ENCODE data around the gene PCF11. TPM values are rescaled to one million over a fixed set of nuclear protein-coding genes. Genes with fewer than 3 reads are reported as not detected.

PCF11 gene
- polyA plus RNA-seq, 2 of the 4 experiments (the other 2 are of a cell fraction): 24.7 to 42.3 TPM

GRCh38 chr11:83194281-83195142 is 37.6 kb downstream of the PCF11 start:
- POLR2A ChIA-PET: interaction anchor here (2.1 kb wide), 1 partner anchor 38 kb away, joined by 8 read pairs; the partner anchor contains the start of gene PCF11
- FAIRE-seq (no peak), ATAC-seq (peak; percentile 70 to 77), DNase-seq (ENCODE audit: low read depth in 1 of 2, low spot score in 1 of 2) (peak; percentile 39 to 63)
- Histone ChIP-seq H3K4me1 (peaks cover 17% of the 10 kb centered on the region), H3K27ac (peak overlapping the region; percentile 83 to 88), H3K4me2 (peak overlapping the region; percentile 73), H3K9me3 (no peaks in the 10 kb centered on the region), H3K4me3 (peak overlapping the region; percentile 73)
- TF ChIP-seq SREBF2 (IDR thresholded peaks at IDR 0.05): no peak
- peak in 1 of 2 experiments; percentile 59; a peak in 3 of 4 replicates for TF ChIP-seq CEBPB (IDR thresholded peaks at IDR 0.05)
- TF ChIP-seq JUNB (IDR thresholded peaks at IDR 0.05): no peak
- CTCF ChIA-PET: interaction anchor here (0.9 kb wide), 1 partner anchor 295 kb away, joined by 3 read pairs; no protein-coding TSS in a partner anchor
- WGBS (ENCODE audit: missing lambda C conversion rate): 8% methylated on average over 28 of the region's 35 CpGs

DNA sequence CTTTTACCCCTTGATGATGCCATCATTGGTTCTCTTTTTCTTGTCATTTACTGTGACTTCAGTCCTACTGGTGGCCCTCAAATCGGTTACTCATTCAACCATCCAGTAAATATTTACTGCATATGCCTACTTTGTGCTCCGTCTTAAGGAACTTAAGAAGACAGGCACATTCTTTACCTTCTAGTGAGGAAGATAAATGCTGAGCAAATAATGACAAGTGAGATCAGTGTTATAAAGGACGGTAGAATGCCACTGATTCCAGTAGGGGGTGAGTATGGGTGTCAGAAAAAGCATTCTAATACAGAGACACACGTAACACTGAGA is 38.2 kb downstream of the PCF11 start:
- H3K4me1 ChIP-seq: peaks cover 17% of the 10 kb centered on the region
- H3K4me3 ChIP-seq: peak overlapping the region; percentile 73
- TF ChIP-seq RNF2 (IDR thresholded peaks at IDR 0.05; ENCODE audit: borderline replicate concordance, low read depth) (no peak), PHF8 (IDR thresholded peaks at IDR 0.05; ENCODE audit: borderline replicate concordance, low read depth) (no peak), HEYL (CRISPR knock-in tag; IDR thresholded peaks at IDR 0.05) (no peak), MAFK (IDR thresholded peaks at IDR 0.05; ENCODE audit: partially characterized antibody) (no peak), NR3C1 (IDR thresholded peaks at IDR 0.05) (no peak), SREBF2 (IDR thresholded peaks at IDR 0.05) (no peak), ZC3H11A (IDR thresholded peaks at IDR 0.05) (no peak), CHD2 (IDR thresholded peaks at IDR 0.05; ENCODE audit: low read length, partially characterized antibody) (no peak), SMC3 (IDR thresholded peaks at IDR 0.05) (no peak), ZSCAN20 (CRISPR knock-in tag; IDR thresholded peaks at IDR 0.05) (no peak)
- TF ChIP-seq, protein P1, sequence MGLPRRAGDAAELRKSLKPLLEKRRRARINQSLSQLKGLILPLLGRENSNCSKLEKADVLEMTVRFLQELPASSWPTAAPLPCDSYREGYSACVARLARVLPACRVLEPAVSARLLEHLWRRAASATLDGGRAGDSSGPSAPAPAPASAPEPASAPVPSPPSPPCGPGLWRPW (IDR thresholded peaks at IDR 0.05): no peak
- POLR2A ChIA-PET: no interaction called here
- CTCF ChIA-PET: interaction anchor here (0.9 kb wide), 1 partner anchor 295 kb away, joined by 3 read pairs; no protein-coding TSS in a partner anchor
- no peak overlapping the region for H3K27ac ChIP-seq
- H3K9me3 ChIP-seq: no peaks in the 10 kb centered on the region
- DNase-seq (ENCODE audit: low read depth in 1 of 2, low spot score in 1 of 2) (peak in 1 of 2 experiments; percentile 28), FAIRE-seq (no peak), ATAC-seq (no peak)
- 42% methylated on average over 4 of the region's 4 CpGs for WGBS (ENCODE audit: missing lambda C conversion rate)
- peak overlapping the region; percentile 73 for H3K4me2 ChIP-seq

GRCh38 chr11:83195649-83196048 is 38.7 kb downstream of the PCF11 start:
- no peak for ATAC-seq
- ChIA-PET POLR2A (no interaction called here), CTCF (no interaction called here)
- WGBS (ENCODE audit: missing lambda C conversion rate): 95% methylated on average over 8 of the region's 8 CpGs
- FAIRE-seq: no peak
- no peak for DNase-seq (ENCODE audit: low read depth in 1 of 2, low spot score in 1 of 2)
- Histone ChIP-seq H3K4me3 (no peak overlapping the region), H3K4me2 (peak overlapping the region; percentile 73), H3K9me3 (no peaks in the 10 kb centered on the region), H3K4me1 (peaks cover 17% of the 10 kb centered on the region), H3K27ac (no peak overlapping the region)
- TF ChIP-seq EP300 (IDR thresholded peaks at IDR 0.05) (no peak), EHF (CRISPR knock-in tag; IDR thresholded peaks at IDR 0.05) (no peak), RAD21 (conservative IDR thresholded peaks at IDR 0.05 in 1 of 2, IDR thresholded peaks at IDR 0.05 in 1 of 2) (no peak), ZNF302 (CRISPR knock-in tag; IDR thresholded peaks at IDR 0.05) (no peak), ZFP36 (IDR thresholded peaks at IDR 0.05; ENCODE audit: borderline replicate concordance, partially characterized antibody) (no peak), CHD4 (IDR thresholded peaks at IDR 0.05; ENCODE audit: borderline replicate concordance) (no peak), MAX (IDR thresholded peaks at IDR 0.05) (no peak), KDM5A (IDR thresholded peaks at IDR 0.05) (no peak), POLR2AphosphoS2 (conservative IDR thresholded peaks at IDR 0.05; ENCODE audit: low read length) (no peak), CBX2 (IDR thresholded peaks at IDR 0.05; ENCODE audit: borderline replicate concordance, low read depth) (no peak), RARB (CRISPR knock-in tag; IDR thresholded peaks at IDR 0.05) (no peak), ZSCAN20 (CRISPR knock-in tag; IDR thresholded peaks at IDR 0.05) (no peak)
- TF ChIP-seq, protein P2, sequence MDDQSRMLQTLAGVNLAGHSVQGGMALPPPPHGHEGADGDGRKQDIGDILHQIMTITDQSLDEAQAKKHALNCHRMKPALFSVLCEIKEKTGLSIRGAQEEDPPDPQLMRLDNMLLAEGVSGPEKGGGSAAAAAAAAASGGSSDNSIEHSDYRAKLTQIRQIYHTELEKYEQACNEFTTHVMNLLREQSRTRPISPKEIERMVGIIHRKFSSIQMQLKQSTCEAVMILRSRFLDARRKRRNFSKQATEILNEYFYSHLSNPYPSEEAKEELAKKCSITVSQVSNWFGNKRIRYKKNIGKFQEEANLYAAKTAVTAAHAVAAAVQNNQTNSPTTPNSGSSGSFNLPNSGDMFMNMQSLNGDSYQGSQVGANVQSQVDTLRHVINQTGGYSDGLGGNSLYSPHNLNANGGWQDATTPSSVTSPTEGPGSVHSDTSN (IDR thresholded peaks at IDR 0.05): no peak
- TF ChIP-seq, protein P3, sequence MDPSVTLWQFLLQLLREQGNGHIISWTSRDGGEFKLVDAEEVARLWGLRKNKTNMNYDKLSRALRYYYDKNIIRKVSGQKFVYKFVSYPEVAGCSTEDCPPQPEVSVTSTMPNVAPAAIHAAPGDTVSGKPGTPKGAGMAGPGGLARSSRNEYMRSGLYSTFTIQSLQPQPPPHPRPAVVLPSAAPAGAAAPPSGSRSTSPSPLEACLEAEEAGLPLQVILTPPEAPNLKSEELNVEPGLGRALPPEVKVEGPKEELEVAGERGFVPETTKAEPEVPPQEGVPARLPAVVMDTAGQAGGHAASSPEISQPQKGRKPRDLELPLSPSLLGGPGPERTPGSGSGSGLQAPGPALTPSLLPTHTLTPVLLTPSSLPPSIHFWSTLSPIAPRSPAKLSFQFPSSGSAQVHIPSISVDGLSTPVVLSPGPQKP (IDR thresholded peaks at IDR 0.05; ENCODE audit: low read depth, low read length): no peak
